Chondrocyte (in vitro differentiated cells): ENCODE results near the gene IL4I1. TPM values are rescaled to one million over a fixed set of nuclear protein-coding genes. Genes with fewer than 3 reads are reported as not detected.

Experiments
- DNase-seq: peaks from one replicate; pipeline ENCODE4 v3.0.0; 2021; ENCODE audit warnings: mixed read lengths, low spot score
- H3K27ac Mint-ChIP-seq: one replicate; pipeline ENCODE4 v1.8.0; 2021; ENCODE audit warnings: mild to moderate bottlenecking, moderate library complexity, mixed read lengths; ENCODE audit not compliant: unreplicated experiment
- H3K27me3 Mint-ChIP-seq: 2 replicates; pipeline ENCODE4 v1.8.0; 2021; ENCODE audit warnings: low read depth, mixed read lengths
- H3K36me3 Mint-ChIP-seq: 2 replicates; pipeline ENCODE4 v1.8.0; 2021; ENCODE audit warnings: low read depth, mixed read lengths
- H3K4me1 Mint-ChIP-seq: 2 replicates; pipeline ENCODE4 v1.8.0; 2021; ENCODE audit warnings: low read depth, mild to moderate bottlenecking, mixed read lengths
- H3K4me3 Mint-ChIP-seq: one replicate; pipeline ENCODE4 v1.8.0; 2021; ENCODE audit warnings: mild to moderate bottlenecking, moderate library complexity, mixed read lengths; ENCODE audit not compliant: unreplicated experiment
- H3K9me3 Mint-ChIP-seq: 2 replicates; pipeline ENCODE4 v1.8.0; 2021; ENCODE audit warnings: low read depth, mixed read lengths
- total RNA-seq: library from RNA; stranded (reverse); gene quantifications from 3 replicates; pipeline ENCODE4 v1.2.1, GENCODE V29; 2021
- TF ChIP-seq, protein P1 (sequence below): fragments of 200-600 bp; sonication (generic); IDR thresholded peaks from 2 replicates; pipeline ENCODE4 v1.5.0; 2021; ENCODE audit warnings: antibody characterized with exemption, mild to moderate bottlenecking, moderate library complexity

IL4I1 gene
- total RNA-seq, 1 donor from 2014 or later, result 0.17 TPM

DNA sequence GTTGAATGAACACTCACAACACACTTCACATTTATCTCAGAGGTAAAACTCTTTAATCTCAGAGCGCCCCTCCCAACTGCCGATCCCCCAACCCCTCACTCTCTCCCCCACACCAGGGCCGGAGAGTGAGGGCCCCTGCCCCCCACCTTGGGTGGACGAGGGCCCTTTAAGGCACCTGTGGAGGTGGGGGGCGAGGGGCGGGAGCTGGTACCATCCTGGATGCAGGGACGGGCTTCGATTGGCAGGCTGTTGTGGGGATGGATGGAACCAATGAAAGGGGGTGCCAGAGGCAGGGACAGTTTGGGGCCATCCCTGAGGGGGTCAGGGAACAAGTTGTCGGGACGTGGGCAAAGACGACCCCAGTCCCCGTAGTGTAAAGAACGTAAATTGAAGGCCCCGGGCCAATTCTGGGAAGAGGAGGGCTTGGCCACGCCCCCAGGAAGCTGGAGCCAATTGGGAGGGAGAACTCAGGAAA lies 27.6 kb downstream of the IL4I1 start:
- H3K36me3 Mint-ChIP-seq, result peaks cover 8% of the 10 kb centered on the region
- no peak for DNase-seq
- no peaks in the 10 kb centered on the region for H3K27me3 Mint-ChIP-seq
- TF ChIP-seq, protein P1, sequence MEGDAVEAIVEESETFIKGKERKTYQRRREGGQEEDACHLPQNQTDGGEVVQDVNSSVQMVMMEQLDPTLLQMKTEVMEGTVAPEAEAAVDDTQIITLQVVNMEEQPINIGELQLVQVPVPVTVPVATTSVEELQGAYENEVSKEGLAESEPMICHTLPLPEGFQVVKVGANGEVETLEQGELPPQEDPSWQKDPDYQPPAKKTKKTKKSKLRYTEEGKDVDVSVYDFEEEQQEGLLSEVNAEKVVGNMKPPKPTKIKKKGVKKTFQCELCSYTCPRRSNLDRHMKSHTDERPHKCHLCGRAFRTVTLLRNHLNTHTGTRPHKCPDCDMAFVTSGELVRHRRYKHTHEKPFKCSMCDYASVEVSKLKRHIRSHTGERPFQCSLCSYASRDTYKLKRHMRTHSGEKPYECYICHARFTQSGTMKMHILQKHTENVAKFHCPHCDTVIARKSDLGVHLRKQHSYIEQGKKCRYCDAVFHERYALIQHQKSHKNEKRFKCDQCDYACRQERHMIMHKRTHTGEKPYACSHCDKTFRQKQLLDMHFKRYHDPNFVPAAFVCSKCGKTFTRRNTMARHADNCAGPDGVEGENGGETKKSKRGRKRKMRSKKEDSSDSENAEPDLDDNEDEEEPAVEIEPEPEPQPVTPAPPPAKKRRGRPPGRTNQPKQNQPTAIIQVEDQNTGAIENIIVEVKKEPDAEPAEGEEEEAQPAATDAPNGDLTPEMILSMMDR, result no peak
- H3K4me3 Mint-ChIP-seq, result no peak overlapping the region
- no peaks in the 10 kb centered on the region for H3K9me3 Mint-ChIP-seq
- H3K27ac Mint-ChIP-seq, result no peak overlapping the region
- H3K4me1 Mint-ChIP-seq, result peaks cover 41% of the 10 kb centered on the region

DNA sequence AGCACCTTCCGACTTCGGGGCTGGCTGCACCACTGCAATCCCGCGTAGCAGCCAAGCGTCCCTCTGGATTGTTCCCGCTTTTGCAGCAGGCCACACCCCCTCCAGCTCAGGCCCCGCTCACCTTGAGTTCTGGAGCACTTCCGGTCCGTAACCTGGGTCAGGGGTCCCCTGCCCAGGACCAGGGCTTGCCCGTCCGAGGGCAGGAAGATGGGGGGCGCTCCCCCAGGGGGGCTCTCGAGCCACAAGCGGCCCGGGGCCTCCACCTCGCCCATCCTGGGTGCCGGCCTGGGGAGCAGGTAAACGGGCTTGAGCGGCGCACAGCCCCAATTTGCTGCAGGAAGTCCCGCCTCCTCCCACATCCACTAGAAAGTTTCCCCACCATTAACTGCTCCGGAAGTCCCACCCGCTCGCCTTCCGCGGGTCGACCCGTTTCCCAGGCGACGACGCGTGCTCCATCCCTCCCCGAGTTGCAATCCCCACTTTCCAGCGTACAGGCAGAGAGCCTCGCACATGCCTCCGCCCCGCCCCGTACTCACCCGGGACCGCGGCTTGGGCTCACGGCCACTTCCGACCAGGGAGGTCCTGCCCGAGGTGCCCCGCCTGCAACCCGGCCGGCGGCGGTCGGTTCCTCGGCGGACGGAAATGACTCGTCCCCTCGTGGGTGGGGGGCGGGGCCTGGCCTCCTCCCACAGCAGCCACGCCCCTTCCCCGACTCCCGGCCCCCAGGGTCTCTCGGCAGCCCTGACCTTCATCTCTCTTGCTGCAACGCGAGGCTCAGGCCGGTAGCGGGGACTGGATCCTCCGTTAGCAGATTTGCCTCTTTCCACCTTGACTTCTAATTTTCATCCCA lies 29.5 kb downstream of the IL4I1 start, which contains the start of gene PNKP:
TSS of gene PNKP (minus strand) at position 644 of the 850 bp plus-strand sequence. CDS start at position 272, 372 bp downstream.
- TF ChIP-seq, protein P1, result no peak
- Mint-ChIP-seq H3K9me3 (no peaks in the 10 kb centered on the region), H3K27me3 (no peaks in the 10 kb centered on the region), H3K36me3 (peaks cover 14% of the 10 kb centered on the region), H3K4me1 (peaks cover 40% of the 10 kb centered on the region), H3K27ac (peak within 1 kb of the TSS; percentile 89), H3K4me3 (peak within 1 kb of the TSS; percentile 96)
- DNase-seq, result peak; percentile 96

DNA sequence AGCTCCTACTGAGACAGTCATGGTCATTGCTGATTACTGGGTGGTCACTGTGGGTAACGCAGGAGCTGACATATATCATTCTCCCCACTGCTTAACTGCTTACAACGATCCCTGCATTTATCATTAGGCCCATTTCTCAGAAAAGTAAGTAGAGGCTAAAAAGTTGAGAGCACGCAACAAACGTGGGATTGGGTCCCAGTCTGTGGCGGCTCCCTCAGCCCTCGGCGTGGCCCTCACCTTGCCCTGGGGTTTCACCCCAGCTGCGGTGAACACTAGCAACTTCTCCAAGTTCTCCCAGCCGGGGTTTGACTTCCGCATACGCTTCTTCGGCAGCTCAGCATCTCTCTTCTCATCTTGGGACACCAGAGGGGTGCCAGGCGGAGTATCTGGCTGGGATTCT lies 31.8 kb downstream of the IL4I1 start:
- H3K9me3 Mint-ChIP-seq, result no peaks in the 10 kb centered on the region
- no peak overlapping the region for H3K4me3 Mint-ChIP-seq
- TF ChIP-seq, protein P1, result no peak
- peaks cover 32% of the 10 kb centered on the region for H3K4me1 Mint-ChIP-seq
- DNase-seq, result no peak
- H3K27me3 Mint-ChIP-seq, result no peaks in the 10 kb centered on the region
- peaks cover 14% of the 10 kb centered on the region for H3K36me3 Mint-ChIP-seq
- peak overlapping the region; percentile 54 for H3K27ac Mint-ChIP-seq

DNA sequence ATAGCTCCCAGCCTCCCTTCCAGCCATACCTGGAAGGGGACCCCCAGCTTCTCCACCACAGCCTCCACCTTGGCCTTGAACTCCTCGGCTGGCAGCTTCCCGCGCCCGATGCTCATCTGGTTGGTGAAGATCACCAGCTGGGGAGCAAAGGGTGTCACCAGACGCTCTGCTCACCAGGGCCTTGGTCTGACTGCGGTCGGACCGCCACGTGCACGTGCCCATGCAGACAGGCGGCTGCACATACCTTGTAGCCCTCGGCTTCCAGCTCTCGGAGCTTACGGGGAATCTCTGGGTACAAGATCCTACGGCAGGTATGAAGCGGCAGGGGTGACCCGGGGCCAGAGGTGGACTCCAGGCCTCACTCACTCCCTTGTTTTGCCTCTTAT lies 32.8 kb downstream of the IL4I1 start:
- Mint-ChIP-seq H3K27ac (no peak overlapping the region), H3K9me3 (no peaks in the 10 kb centered on the region), H3K4me1 (peaks cover 34% of the 10 kb centered on the region), H3K36me3 (peaks cover 15% of the 10 kb centered on the region), H3K27me3 (no peaks in the 10 kb centered on the region), H3K4me3 (no peak overlapping the region)
- TF ChIP-seq, protein P1, result no peak
- no peak for DNase-seq

DNA sequence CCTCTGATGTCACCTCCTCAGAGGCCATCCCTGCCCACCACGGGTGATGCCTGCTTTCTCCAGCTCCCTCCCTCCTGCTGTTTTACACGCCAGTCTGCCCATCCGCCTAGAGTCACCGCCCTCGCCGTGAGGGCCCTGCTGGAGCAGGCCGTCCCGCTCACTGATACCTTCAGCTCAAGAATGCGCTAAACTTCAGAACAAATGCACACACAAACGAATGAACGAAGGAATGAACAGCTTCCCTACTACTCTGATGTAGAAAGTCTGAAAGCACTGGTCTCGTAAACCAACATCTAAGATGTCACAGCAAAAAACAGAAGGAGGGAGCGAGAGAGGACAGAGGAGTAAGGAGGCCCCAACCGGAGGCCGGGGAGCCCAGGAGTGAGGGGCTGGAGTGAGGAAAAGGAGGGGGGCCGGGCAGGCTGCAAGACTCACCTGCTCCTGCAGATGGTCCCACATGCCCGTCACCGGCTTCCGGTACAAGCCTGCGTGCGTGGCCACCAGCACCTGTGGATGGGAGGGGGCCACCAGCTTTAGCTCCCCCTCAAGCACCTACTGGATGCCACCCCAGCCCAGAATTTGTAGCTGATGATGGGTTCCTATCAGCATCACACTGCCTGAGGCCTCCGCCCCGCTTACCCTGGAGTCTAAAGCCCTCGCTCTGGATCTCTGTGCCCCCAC lies 33.3 kb downstream of the IL4I1 start:
- no peak overlapping the region for H3K27ac Mint-ChIP-seq
- no peak overlapping the region for H3K4me3 Mint-ChIP-seq
- peaks cover 36% of the 10 kb centered on the region for H3K4me1 Mint-ChIP-seq
- TF ChIP-seq, protein P1, result no peak
- H3K9me3 Mint-ChIP-seq, result no peaks in the 10 kb centered on the region
- peaks cover 15% of the 10 kb centered on the region for H3K36me3 Mint-ChIP-seq
- H3K27me3 Mint-ChIP-seq, result no peaks in the 10 kb centered on the region
- no peak for DNase-seq
